HG03571 (cell line): Measurements from ENCODE around the gene KCNS1.
"Not testable (repeated sequence)": the region's sequence is repeated elsewhere in the genome, so short reads cannot be mapped to it uniquely, and the experiment has no call there.

ENCODE experiments used
- ATAC-seq: cut with Tn5 transposase; IDR thresholded peaks from one replicate; pipeline ENCODE4 v1.9.1; 2021; ENCODE audit not compliant: unreplicated experiment

KCNS1 gene

GRCh38 chr20:45100563-45101245 is at the start of gene KCNS1:
TSS of gene KCNS1 (minus strand) at chr20:45101127. CDS start at chr20:45099236, 1,891 bp downstream.
- no peak for ATAC-seq

- ATAC-seq = no peak
Observed at GRCh38 chr20:45149062-45149461, 48.1 kb upstream of the KCNS1 start.

- ATAC-seq = no peak
Observed at GRCh38 chr20:45140836-45141235, 39.9 kb upstream of the KCNS1 start.

GRCh38 chr20:45139733-45140375 is 38.9 kb upstream of the KCNS1 start:
- not testable (repeated sequence) for ATAC-seq

GRCh38 chr20:45138561-45139300 is 37.8 kb upstream of the KCNS1 start:
- no peak for ATAC-seq

- no peak for ATAC-seq
Observed at GRCh38 chr20:45136911-45137310, 36.0 kb upstream of the KCNS1 start.

GRCh38 chr20:45128099-45128498 is 27.2 kb upstream of the KCNS1 start:
- ATAC-seq = no peak

GRCh38 chr20:45124365-45124764 is 23.4 kb upstream of the KCNS1 start, which contains the start of gene WFDC12:
TSS of gene WFDC12 (minus strand) at chr20:45124465. CDS start at chr20:45124447, 18 bp downstream.
- no peak for ATAC-seq

GRCh38 chr20:45121388-45121787 is 20.5 kb upstream of the KCNS1 start:
- ATAC-seq = no peak

- ATAC-seq = no peak
Observed at GRCh38 chr20:45119556-45120266, 18.8 kb upstream of the KCNS1 start.

GRCh38 chr20:45118028-45118427 is 17.1 kb upstream of the KCNS1 start:
- no peak for ATAC-seq

- no peak for ATAC-seq
Observed at GRCh38 chr20:45117581-45117980, 16.7 kb upstream of the KCNS1 start.

- no peak for ATAC-seq
Observed at GRCh38 chr20:45115829-45116228, 14.9 kb upstream of the KCNS1 start.

GRCh38 chr20:45115386-45115774 is 14.5 kb upstream of the KCNS1 start:
- ATAC-seq = no peak

GRCh38 chr20:45114465-45115385 is 13.8 kb upstream of the KCNS1 start, which contains the start of gene WFDC5:
TSS of gene WFDC5 (minus strand) at chr20:45115174. CDS start at chr20:45115083, 91 bp downstream.
- no peak for ATAC-seq

GRCh38 chr20:45113865-45114264 is 12.9 kb upstream of the KCNS1 start:
- ATAC-seq = no peak

GRCh38 chr20:45112754-45113153 is 11.8 kb upstream of the KCNS1 start:
- no peak for ATAC-seq

- no peak for ATAC-seq
Observed at GRCh38 chr20:45111799-45112471, 11.0 kb upstream of the KCNS1 start.

GRCh38 chr20:45111285-45111684 is 10.4 kb upstream of the KCNS1 start:
- no peak for ATAC-seq

- ATAC-seq = no peak
Observed at GRCh38 chr20:45110301-45110700, 9.4 kb upstream of the KCNS1 start.
